IMR-90 (cell line): Measurements from ENCODE around the gene PES1. TPM values are rescaled to one million over a fixed set of nuclear protein-coding genes. Genes with fewer than 3 reads are reported as not detected.

Source experiments
- ATAC-seq: fragments of 200-7000 bp; cut with Tn5 transposase; 2 replicates; pipeline ENCODE4 v1.9.1; 2020; ENCODE audit warnings: low read depth, mild to moderate bottlenecking, moderate library complexity
- BruUV-seq: library from RNA; stranded (reverse); fragments of 400-500 nt; replicated peaks from 2 replicates; lab custom pipeline; 2021; lab: Mats Ljungman, UMichigan
- CTCF ChIA-PET: fragments of 300-600 bp; formaldehyde crosslinking; extraction: SDS; loops from one replicate; lab custom pipeline; 2021; ENCODE audit warnings: antibody characterized with exemption; lab: Yijun Ruan, JAX
- POLR2A ChIA-PET: fragments of 300-600 bp; sonication (Branson Sonifier 250); formaldehyde crosslinking; loops from one replicate; lab custom pipeline; 2022; ENCODE audit warnings: antibody characterized with exemption; ENCODE audit not compliant: unreplicated experiment; lab: Charles Lee
- DNase-seq: peaks from one replicate; pipeline ENCODE4 v3.0.0; 2013
- H2AFZ ChIP-seq: replicated peaks from 2 replicates; pipeline ENCODE3; 2013; ENCODE audit warnings: low read length, mild to moderate bottlenecking; ENCODE audit not compliant: poor library complexity
- H2AK5ac ChIP-seq: 2 replicates; pipeline ENCODE4 v1.6.1; 2013; ENCODE audit warnings: low read depth, low read length, inconsistent platforms
- H2AK9ac ChIP-seq: replicated peaks from 2 replicates; pipeline ENCODE3; 2013; ENCODE audit warnings: mild to moderate bottlenecking, low read depth, low read length, moderate library complexity; ENCODE audit not compliant: poor library complexity
- H2BK120ac ChIP-seq: 2 replicates; pipeline ENCODE4 v1.6.1; 2013; ENCODE audit warnings: low read depth, low read length, inconsistent platforms
- H2BK15ac ChIP-seq: 3 replicates; pipeline ENCODE4 v1.6.1; 2013; ENCODE audit warnings: low read depth, low read length, inconsistent platforms
- H2BK20ac ChIP-seq: 2 replicates; pipeline ENCODE4 v1.6.1; 2013; ENCODE audit warnings: low read depth, mild to moderate bottlenecking, inconsistent platforms, low read length, moderate library complexity
- H2BK5ac ChIP-seq: 2 replicates; pipeline ENCODE4 v1.6.1; 2013; ENCODE audit warnings: mild to moderate bottlenecking, low read depth, low read length, inconsistent platforms; ENCODE audit not compliant: poor library complexity, severe bottlenecking
- H3K14ac ChIP-seq: replicated peaks from 2 replicates; pipeline ENCODE4 v1.6.1; 2013; ENCODE audit warnings: low read depth, low read length, inconsistent platforms
- H3K18ac ChIP-seq: 2 replicates; pipeline ENCODE4 v1.6.1; 2013; ENCODE audit warnings: low read depth, low read length, control low read depth
- H3K23ac ChIP-seq: 2 replicates; pipeline ENCODE4 v1.6.1; 2013; ENCODE audit warnings: low read depth, low read length, inconsistent platforms
- H3K27ac ChIP-seq: 2 replicates; pipeline ENCODE4 v1.5.1; 2013; ENCODE audit warnings: mild to moderate bottlenecking, control low read depth, low read length; ENCODE audit not compliant: insufficient read depth
- H3K27me3 ChIP-seq: 2 replicates; pipeline ENCODE4 v1.6.1; 2013; ENCODE audit warnings: low read length; ENCODE audit not compliant: control insufficient read depth, insufficient read depth
- H3K36me3 ChIP-seq: 2 replicates; pipeline ENCODE4 v1.6.1; 2013; ENCODE audit warnings: low read length, mixed read lengths; ENCODE audit not compliant: control insufficient read depth, insufficient read depth
- H3K4ac ChIP-seq: 2 replicates; pipeline ENCODE4 v1.6.1; 2013; ENCODE audit warnings: low read depth, low read length, inconsistent platforms
- H3K4me1 ChIP-seq: 2 replicates; pipeline ENCODE4 v1.6.1; 2013; ENCODE audit warnings: low read length, mixed read lengths; ENCODE audit not compliant: control insufficient read depth, insufficient read depth
- H3K4me2 ChIP-seq: 2 replicates; pipeline ENCODE4 v1.6.1; 2013; ENCODE audit warnings: low read depth, mild to moderate bottlenecking, control low read depth, low read length, moderate library complexity
- H3K4me3 ChIP-seq: 2 replicates; pipeline ENCODE4 v1.5.1; 2013; ENCODE audit warnings: low read depth, mild to moderate bottlenecking, control low read depth, low read length, moderate library complexity; ENCODE audit not compliant: insufficient read depth
- H3K56ac ChIP-seq: 2 replicates; pipeline ENCODE4 v1.6.1; 2013; ENCODE audit warnings: low read length, inconsistent platforms; ENCODE audit not compliant: insufficient read depth; ENCODE audit errors: extremely low read depth
- H3K79me1 ChIP-seq, 2 experiments: 2 replicates each; pipeline ENCODE4 v1.6.1; 2013; ENCODE audit warnings: low read length in 2 of 2, inconsistent platforms in 1 of 2, low read depth in 1 of 2
- H3K9ac ChIP-seq: 2 replicates; pipeline ENCODE4 v1.6.1; 2013; ENCODE audit warnings: low read depth, low read length, control low read depth
- H3K9me1 ChIP-seq: 2 replicates; pipeline ENCODE4 v1.6.1; 2013; ENCODE audit warnings: low read length, inconsistent platforms; ENCODE audit not compliant: insufficient read depth
- H3K9me3 ChIP-seq: 2 replicates; pipeline ENCODE4 v1.6.1; 2013; ENCODE audit warnings: low read length; ENCODE audit not compliant: control insufficient read depth, insufficient read depth
- H4K20me1 ChIP-seq: 2 replicates; pipeline ENCODE4 v1.6.1; 2013; ENCODE audit warnings: low read length, inconsistent platforms; ENCODE audit not compliant: insufficient read depth
- H4K5ac ChIP-seq: 2 replicates; pipeline ENCODE4 v1.6.1; 2013; ENCODE audit warnings: mild to moderate bottlenecking, low read depth, low read length, control low read depth
- H4K8ac ChIP-seq, 2 experiments: 2 replicates each; pipeline ENCODE4 v1.6.1; 2013; ENCODE audit warnings: low read depth in 2 of 2, low read length in 2 of 2, control low read depth in 1 of 2, inconsistent platforms in 1 of 2
- H4K91ac ChIP-seq: 2 replicates; pipeline ENCODE4 v1.6.1; 2013; ENCODE audit warnings: low read depth, low read length, inconsistent platforms; ENCODE audit not compliant: insufficient read depth
- BHLHE40 ChIP-seq: fragments of 150-350 bp; IDR thresholded peaks from 2 replicates; pipeline ENCODE4 v1.6.1; 2016; ENCODE audit warnings: mild to moderate bottlenecking, low read depth, low read length
- CEBPB ChIP-seq: IDR thresholded peaks from 2 replicates; pipeline ENCODE4 v1.6.1; 2012; ENCODE audit warnings: low read depth, low read length, improper control_type of control experiment
- FOS ChIP-seq: fragments of 150-350 bp; IDR thresholded peaks from 2 replicates; pipeline ENCODE4 v1.6.1; 2016; ENCODE audit warnings: low read depth, low read length
- USF2 ChIP-seq: fragments of 150-350 bp; IDR thresholded peaks from 2 replicates; pipeline ENCODE4 v1.6.1; 2017; ENCODE audit warnings: mild to moderate bottlenecking, antibody characterized with exemption, low read length, low read depth
- WGBS, 2 experiments: methylation state at CpG; one replicate each; pipeline versions ENCODE4 v1.1.5 to v1.1.7; 2013; ENCODE audit warnings: missing lambda C conversion rate in 2 of 2; ENCODE audit not compliant: insufficient read length in 1 of 2; ENCODE audit errors: extremely low coverage in 2 of 2; 5-methylcytosine and 5-hydroxymethylcytosine counted together
- dilution Hi-C: fragments of 300-500 bp; cut with HindIII; formaldehyde crosslinking; loops from one replicate; pipeline ENCODE4 v1.14.3; 2018; ENCODE audit warnings: low sequenced_read_pairs; ENCODE audit not compliant: unreplicated experiment
- in situ Hi-C: fragments of 300-500 bp; cut with MboI; formaldehyde crosslinking; loops from 3 replicates; pipeline ENCODE4 v1.14.3; 2019; ENCODE audit warnings: low sequenced_read_pairs, inconsistent platforms, mixed read lengths
- intact Hi-C: fragments of 100-400 bp; cut with micrococcal nuclease; formaldehyde crosslinking; loops from 2 replicates; pipeline ENCODE4 v1.10.0; 2022
- polyA plus RNA-seq, 3 experiments: library from polyadenylated mRNA; depleted of rRNA; stranded (reverse); fragments of >200 nt; gene quantifications; 2 replicates each; pipeline ENCODE4 v1.2.3, GENCODE V29; 2012; ENCODE audit warnings: low replicate concordance in 1 of 3
- total RNA-seq: library from RNA; depleted of rRNA; stranded (reverse); fragments of >200 nt; gene quantifications from 2 replicates; pipeline ENCODE4 v1.2.3, GENCODE V29; 2012
- TF ChIP-seq, protein P1 (sequence below): fragments of 150-350 bp; IDR thresholded peaks from 2 replicates; pipeline ENCODE4 v1.6.1; 2016; ENCODE audit warnings: low read depth, mild to moderate bottlenecking, low read length, moderate library complexity, borderline replicate concordance

Gene PES1
- total and polyA plus RNA-seq, 2 of the 4 experiments (the other 2 are of a cell fraction) = 120 to 142 TPM

- in situ Hi-C loops = no loop called here
- H3K4me3 ChIP-seq = no peak overlapping the region
- no peak overlapping the region for H2BK120ac ChIP-seq
- no peak overlapping the region for H2AK9ac ChIP-seq
- H3K18ac ChIP-seq = no peak overlapping the region
- no peak overlapping the region for H3K23ac ChIP-seq
- H2AFZ ChIP-seq = no peak overlapping the region
- H3K9me1 ChIP-seq = no peaks in the 10 kb centered on the region
- dilution Hi-C loops = no loop called here
- ChIA-PET CTCF (no interaction called here), POLR2A (no interaction called here)
- TF ChIP-seq, protein P1, sequence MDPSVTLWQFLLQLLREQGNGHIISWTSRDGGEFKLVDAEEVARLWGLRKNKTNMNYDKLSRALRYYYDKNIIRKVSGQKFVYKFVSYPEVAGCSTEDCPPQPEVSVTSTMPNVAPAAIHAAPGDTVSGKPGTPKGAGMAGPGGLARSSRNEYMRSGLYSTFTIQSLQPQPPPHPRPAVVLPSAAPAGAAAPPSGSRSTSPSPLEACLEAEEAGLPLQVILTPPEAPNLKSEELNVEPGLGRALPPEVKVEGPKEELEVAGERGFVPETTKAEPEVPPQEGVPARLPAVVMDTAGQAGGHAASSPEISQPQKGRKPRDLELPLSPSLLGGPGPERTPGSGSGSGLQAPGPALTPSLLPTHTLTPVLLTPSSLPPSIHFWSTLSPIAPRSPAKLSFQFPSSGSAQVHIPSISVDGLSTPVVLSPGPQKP = no peak
- TF ChIP-seq USF2 = no peak
- TF ChIP-seq BHLHE40 = no peak
- TF ChIP-seq CEBPB = no peak
- TF ChIP-seq FOS = no peak
- no peak overlapping the region for H2BK15ac ChIP-seq
- H2BK20ac ChIP-seq = no peak overlapping the region
- no peaks in the 10 kb centered on the region for H3K36me3 ChIP-seq
- peaks cover under 1% of the 10 kb centered on the region; the same call in 1 of the 2 replicates for H3K4me1 ChIP-seq
- H4K8ac ChIP-seq = no peak overlapping the region
- no peak overlapping the region for H4K91ac ChIP-seq
- H4K5ac ChIP-seq = no peak overlapping the region
- H4K20me1 ChIP-seq = no peaks in the 10 kb centered on the region; the same call in 1 of the 2 replicates
- no peak overlapping the region for H3K4me2 ChIP-seq
- H3K79me1 ChIP-seq = no peaks in the 10 kb centered on the region
- no peak overlapping the region for H3K56ac ChIP-seq
- H3K14ac ChIP-seq = no peak overlapping the region
- 33% methylated on average over 1 of the region's 10 CpGs; no CpG with 5 or more reads in 1 of the 2 experiments for WGBS, 2 experiments
- no TSS peak for BruUV-seq
- H3K9ac ChIP-seq = no peak overlapping the region
- DNase-seq = no peak
- no peak overlapping the region for H2AK5ac ChIP-seq
- no peaks in the 10 kb centered on the region for H3K9me3 ChIP-seq
- H3K27ac ChIP-seq = no peak overlapping the region
- no peak overlapping the region for H3K4ac ChIP-seq
- H2BK5ac ChIP-seq = no peak overlapping the region
- intact Hi-C loops = no loop called here
- no peak for ATAC-seq
- H3K27me3 ChIP-seq = peaks cover 50% of the 10 kb centered on the region
Observed at GRCh38 chr22:30569674-30570202, 22.0 kb downstream of the PES1 start.
